GM12801 (cell line): ENCODE data around the gene GRK3.

Experiments
- TF ChIP-seq, protein P1 (sequence below): IDR thresholded peaks from one replicate; pipeline ENCODE4 v1.5.1; 2011; ENCODE audit warnings: control low read depth; ENCODE audit not compliant: insufficient read length; ENCODE audit errors: extremely low read depth

Gene GRK3

DNA sequence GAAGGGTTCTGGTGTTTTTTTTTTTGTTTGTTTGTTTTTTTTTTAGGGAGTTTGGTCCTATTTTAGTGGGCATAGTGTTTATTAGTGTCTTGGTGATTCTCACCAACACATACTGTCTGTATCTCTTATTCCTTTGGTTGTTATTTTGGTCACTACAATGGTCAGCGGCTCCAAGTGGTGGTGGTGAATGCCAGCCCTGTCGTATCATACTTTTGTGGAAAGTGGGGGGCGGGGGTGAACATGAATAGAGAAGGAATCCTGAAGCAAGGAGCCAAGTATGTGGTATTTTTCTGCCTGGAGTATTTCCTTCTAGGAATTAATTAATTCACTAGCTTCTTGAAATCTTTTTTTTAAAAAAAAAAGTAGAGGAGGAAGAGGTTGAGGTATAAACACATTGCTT, 79.6 kb downstream of the GRK3 start:
- TF ChIP-seq, protein P1, sequence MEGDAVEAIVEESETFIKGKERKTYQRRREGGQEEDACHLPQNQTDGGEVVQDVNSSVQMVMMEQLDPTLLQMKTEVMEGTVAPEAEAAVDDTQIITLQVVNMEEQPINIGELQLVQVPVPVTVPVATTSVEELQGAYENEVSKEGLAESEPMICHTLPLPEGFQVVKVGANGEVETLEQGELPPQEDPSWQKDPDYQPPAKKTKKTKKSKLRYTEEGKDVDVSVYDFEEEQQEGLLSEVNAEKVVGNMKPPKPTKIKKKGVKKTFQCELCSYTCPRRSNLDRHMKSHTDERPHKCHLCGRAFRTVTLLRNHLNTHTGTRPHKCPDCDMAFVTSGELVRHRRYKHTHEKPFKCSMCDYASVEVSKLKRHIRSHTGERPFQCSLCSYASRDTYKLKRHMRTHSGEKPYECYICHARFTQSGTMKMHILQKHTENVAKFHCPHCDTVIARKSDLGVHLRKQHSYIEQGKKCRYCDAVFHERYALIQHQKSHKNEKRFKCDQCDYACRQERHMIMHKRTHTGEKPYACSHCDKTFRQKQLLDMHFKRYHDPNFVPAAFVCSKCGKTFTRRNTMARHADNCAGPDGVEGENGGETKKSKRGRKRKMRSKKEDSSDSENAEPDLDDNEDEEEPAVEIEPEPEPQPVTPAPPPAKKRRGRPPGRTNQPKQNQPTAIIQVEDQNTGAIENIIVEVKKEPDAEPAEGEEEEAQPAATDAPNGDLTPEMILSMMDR = no peak

DNA sequence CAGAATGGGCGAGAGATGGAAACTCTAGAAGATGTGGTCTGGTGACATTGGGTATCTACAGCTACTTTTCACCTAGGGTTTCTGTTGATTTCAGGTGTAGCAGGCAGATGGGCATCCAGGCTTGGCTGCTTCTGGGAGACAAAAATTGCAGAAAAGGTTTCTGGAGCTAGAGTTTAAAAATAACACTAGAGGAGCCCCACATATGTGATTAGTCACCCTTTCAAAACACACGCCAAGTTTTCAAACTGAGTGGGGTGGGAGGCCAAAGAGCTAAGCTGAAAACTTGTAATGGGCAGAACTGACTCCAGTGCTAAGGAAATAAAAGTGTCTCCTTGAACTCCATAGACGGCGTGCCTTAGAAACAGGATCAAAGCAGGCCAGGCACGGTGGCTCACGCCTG, 80.8 kb downstream of the GRK3 start:
- TF ChIP-seq, protein P1 = no peak

DNA sequence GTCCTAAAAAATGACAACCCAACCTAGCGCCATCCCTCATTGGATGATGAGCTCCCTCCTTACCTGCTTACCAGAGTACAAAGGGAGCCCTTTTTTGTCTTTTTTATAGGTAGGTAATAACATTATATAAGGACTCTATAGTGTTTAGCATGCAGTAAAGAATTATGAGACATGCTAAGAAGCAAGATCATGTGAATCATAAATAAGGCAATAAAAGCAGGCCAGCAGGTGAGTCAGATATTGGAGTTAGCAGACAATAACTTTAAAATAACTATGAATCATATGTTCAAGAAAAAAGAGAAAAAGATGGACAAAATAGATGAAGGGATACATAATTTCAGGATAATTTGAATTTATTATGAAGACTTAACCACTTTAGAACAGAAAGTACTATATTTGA, 81.5 kb downstream of the GRK3 start:
- TF ChIP-seq, protein P1 = no peak

DNA sequence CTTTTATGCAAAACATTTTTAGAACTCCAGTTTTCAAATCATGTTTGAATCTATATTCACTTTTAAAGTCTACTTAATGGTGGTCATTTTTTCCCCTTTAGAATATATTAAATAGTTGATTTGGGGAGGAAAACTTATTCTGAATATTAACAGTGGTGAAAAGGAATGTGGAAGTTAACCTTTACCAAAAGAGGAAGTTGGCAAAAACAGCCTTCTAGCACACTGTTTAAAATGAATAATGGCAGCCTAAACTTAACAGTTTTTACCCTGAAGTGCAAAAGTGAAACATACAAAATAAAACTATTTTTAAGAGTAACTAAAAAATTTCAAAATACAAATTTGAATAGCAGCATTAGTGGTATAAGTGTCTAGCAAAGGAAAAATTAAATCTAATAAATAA, 86.4 kb downstream of the GRK3 start:
- TF ChIP-seq, protein P1 = no peak

DNA sequence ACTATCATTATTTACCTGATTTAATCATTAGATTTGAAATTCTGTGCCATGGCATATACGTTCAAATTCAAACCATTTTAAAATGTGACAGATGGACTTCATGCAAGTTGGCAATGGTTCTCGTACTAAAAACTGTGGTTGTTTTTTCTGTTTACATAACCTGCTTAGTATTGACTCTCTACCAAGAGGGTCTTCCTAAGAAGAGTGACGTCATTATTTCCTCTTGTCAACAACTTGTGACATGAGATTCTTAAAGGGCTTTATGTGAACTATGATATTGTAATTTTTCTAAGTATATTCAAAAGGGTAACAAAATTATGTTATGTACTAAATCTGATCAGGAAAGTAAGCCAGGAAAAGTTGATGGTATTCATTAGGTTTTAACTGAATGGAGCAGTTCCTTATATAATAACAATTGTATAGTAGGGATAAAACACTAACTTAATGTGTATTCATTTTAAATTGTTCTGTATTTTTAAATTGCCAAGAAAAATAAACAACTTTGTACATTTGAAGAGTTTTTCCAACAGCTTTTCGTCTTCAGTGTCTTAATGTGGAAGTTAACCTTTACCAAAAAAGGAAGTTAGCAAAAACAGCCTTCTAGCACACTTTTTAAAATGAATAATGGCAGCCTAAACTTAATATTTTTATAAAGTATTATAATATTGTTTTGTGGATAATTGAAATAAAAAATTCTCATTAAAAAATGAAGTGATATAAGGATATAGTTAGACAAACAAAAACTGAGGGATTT, 87.0 kb downstream of the GRK3 start:
- TF ChIP-seq, protein P1 = no peak

DNA sequence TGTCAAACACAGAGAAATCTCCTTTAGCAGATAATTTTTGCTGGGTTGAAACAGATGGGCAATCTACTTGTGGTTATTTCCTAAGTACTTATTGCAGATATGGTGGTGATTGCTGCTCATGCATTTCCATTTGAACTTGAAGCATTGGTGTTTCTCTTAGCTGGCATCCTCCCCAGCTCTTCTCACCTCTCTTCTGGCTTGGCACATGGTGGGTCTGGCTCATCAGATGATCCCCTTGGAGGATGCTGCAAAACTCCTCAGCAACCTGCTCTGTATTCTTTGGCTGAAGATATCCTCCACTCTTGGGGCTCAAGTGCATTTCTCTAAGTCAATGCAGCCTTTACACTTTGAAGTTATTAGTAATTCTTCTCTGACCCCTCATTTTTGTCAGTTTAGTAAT, 90.2 kb downstream of the GRK3 start:
- TF ChIP-seq, protein P1 = no peak

DNA sequence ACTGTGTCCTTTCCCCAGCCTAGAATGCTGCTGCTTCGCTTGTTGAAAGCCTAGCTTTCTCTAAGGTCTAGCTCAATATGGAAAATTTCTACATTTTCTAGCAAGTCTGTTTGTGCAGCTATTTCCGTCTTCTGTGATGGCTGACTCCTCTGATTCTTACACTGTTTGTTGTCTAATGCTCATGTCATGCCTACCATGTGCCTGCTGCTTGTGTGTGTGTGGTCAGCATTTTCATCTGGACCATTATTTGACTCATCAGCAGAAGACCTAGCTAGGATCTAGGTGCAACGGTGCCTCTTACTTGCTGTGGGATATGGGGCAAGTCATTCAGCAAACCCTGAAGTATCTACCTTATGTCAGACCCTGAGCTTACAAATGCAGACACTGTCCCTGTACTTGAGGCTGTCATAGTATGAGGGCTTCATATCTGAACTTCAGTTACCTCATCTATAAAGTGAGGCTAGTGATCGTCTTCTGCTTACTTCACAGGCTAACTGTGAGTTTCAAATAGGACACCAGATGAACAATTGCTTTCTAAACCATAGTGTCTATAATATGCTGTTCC, 91.0 kb downstream of the GRK3 start:
- TF ChIP-seq, protein P1 = no peak
